Prostate gland (tissue), 2 donors: ENCODE data around the gene CRABP2.

Experiments used
- CTCF ChIP-seq, 4 experiments: fragments of 200-600 bp in 2 of 4; fragments of 450-650 bp in 2 of 4; sonication (generic) in 2 of 4; IDR thresholded peaks; 1 replicate in 3 of 4; 2 replicates in 1 of 4; pipeline ENCODE4 v1.5.1; 2016 to 2019; ENCODE audit warnings: antibody characterized with exemption in 4 of 4, mild to moderate bottlenecking in 2 of 4, moderate library complexity in 2 of 4
- POLR2AphosphoS5 ChIP-seq: sonication (generic); formaldehyde crosslinking; IDR thresholded peaks from one replicate; pipeline ENCODE4 v1.6.1; 2017; ENCODE audit warnings: antibody characterized with exemption

- TF ChIP-seq CTCF (IDR thresholded peaks at IDR 0.05) (no peak), POLR2AphosphoS5 (no peak)
Measured at GRCh38 chr1:156652992-156653355, 52.4 kb downstream of the CRABP2 start.
